ENCODE results near the gene P2RX7.

DNA sequence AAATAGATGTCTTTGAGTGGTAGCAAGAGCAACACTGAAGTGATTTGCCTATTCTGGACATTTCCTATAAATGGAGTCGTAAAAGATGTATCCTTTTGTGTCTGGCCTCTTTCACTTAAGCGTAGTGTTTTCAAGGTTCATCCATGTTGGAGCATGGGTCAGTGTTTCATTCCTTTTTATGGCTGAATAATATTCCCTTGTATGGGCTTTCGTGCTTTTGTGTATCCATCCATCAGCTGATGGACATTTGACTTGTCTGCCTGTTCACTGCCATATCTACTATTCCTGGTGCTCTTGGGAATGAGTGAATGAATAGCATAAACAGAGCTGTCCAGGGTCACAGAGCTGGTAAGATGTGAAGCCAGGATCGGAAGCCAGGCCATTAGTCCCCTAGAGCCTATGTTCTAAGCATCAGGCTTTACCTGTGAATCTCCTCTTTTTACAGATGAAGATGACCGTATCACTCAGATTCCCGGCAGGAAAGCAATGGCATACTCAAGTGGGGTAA is 1.8 kb upstream of the P2RX7 start:
- no peak for TF ChIP-seq CTCF (conservative IDR thresholded peaks at IDR 0.05; ENCODE audit: low read length)
- no peak for TF ChIP-seq EZH2phosphoT487 (IDR thresholded peaks at IDR 0.05; ENCODE audit: borderline replicate concordance, low read depth, low read length)
